ENCODE measurements around the gene ZNF285.
"Not testable (repeated sequence)": the region's sequence is repeated elsewhere in the genome, so short reads cannot be mapped to it uniquely, and the experiment has no call there.

ZNF285 gene

DNA sequence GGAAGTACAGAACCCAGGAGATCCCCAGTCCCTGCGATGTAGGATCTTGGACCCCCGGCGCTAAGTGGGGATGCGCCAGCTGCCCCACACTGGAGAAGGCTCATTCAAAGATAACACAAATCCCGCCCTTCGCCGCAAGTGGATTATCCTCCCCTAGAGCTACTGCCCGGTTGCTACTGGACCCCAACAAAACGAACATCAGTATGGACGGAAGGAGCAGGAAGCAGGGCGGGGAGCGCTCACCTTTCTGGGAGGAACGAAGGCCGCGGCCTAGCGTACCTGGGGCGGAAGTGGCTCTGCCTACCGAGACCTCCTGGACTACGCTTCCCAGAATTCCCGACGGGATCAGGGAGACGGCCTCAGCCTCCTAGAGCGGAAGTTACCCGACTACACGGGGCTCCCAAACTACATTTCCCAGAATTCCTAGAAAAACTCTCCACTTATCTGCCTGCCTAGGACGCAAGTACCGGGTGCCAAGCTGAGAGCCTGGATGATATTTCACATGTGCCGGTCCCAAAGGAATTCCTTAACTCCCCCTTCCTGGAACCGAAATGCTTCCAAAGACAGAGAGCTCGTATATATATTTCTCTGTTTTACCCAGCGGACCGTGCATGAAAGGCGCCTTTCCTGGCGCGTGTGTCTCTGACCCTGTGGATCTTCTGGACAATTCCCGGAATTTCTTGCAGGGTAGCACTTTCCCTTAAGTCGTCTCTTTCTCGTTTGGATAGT is 44.9 kb downstream of the ZNF285 start, which contains the start of gene ZNF112:
Gene ZNF112, minus strand, starts transcription at position 298 of the 729 bp plus-strand sequence. CDS start 16,141 bp downstream, outside the sequence.
- Histone ChIP-seq H3K4me3 (ENCODE audit: low read depth, low read length) (peak within 1 kb of the TSS; percentile 97), H3K36me3 (ENCODE audit: control insufficient read depth, insufficient read depth, low read length) (no peaks in the 10 kb centered on the region), H3K27ac (ENCODE audit: low read depth, low read length) (no peak within 1 kb of the TSS), H3K9ac (ENCODE audit: low read depth, low read length) (peak within 1 kb of the TSS; percentile 69), H3K27me3 (ENCODE audit: control insufficient read depth, insufficient read depth, low read length) (no peaks in the 10 kb centered on the region), H3K4me1 (ENCODE audit: control insufficient read depth, insufficient read depth, low read length) (0 out of 2 replicates have a peak, but pooled peaks cover 4% of the 10 kb centered on the region), H3K9me3 (ENCODE audit: control insufficient read depth, insufficient read depth, low read length) (no peaks in the 10 kb centered on the region; the same call in 1 of the 2 replicates)

- no peak overlapping the region for H3K4me3 ChIP-seq (ENCODE audit: low read depth, low read length)
- peaks cover 54% of the 10 kb centered on the region for H3K9me3 ChIP-seq (ENCODE audit: control insufficient read depth, insufficient read depth, low read length)
- H3K27ac ChIP-seq (ENCODE audit: low read depth, low read length) = no peak overlapping the region
- H3K27me3 ChIP-seq (ENCODE audit: control insufficient read depth, insufficient read depth, low read length) = no peaks in the 10 kb centered on the region
- H3K4me1 ChIP-seq (ENCODE audit: control insufficient read depth, insufficient read depth, low read length) = no peaks in the 10 kb centered on the region
- no peak overlapping the region for H3K9ac ChIP-seq (ENCODE audit: low read depth, low read length)
- no peaks in the 10 kb centered on the region for H3K36me3 ChIP-seq (ENCODE audit: control insufficient read depth, insufficient read depth, low read length)
Observed at GRCh38 chr19:44346556-44346955, 54.9 kb downstream of the ZNF285 start.

DNA sequence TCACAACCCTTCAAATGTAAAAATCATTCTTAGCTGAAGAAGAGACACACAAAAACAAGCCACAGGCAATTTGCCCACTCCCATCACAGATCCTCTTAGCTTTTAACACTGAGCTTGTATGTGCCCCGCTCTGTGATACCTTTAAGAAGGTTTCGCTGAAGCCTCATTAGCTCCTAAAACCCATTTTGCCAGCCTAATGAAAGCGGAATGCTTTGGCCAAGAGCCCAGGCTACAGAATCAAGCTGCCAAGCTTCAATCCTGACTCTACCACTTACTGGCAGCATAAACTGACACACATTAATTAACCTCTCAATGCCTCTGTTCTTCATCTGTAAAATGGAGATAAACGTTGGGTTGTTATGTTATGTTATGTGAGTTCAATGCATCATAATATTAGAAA is 55.4 kb downstream of the ZNF285 start:
- Histone ChIP-seq H3K4me3 (ENCODE audit: low read depth, low read length) (no peak overlapping the region), H3K9me3 (ENCODE audit: control insufficient read depth, insufficient read depth, low read length) (peaks cover 52% of the 10 kb centered on the region), H3K9ac (ENCODE audit: low read depth, low read length) (no peak overlapping the region), H3K36me3 (ENCODE audit: control insufficient read depth, insufficient read depth, low read length) (no peaks in the 10 kb centered on the region), H3K4me1 (ENCODE audit: control insufficient read depth, insufficient read depth, low read length) (no peaks in the 10 kb centered on the region), H3K27me3 (ENCODE audit: control insufficient read depth, insufficient read depth, low read length) (no peaks in the 10 kb centered on the region), H3K27ac (ENCODE audit: low read depth, low read length) (no peak overlapping the region)

DNA sequence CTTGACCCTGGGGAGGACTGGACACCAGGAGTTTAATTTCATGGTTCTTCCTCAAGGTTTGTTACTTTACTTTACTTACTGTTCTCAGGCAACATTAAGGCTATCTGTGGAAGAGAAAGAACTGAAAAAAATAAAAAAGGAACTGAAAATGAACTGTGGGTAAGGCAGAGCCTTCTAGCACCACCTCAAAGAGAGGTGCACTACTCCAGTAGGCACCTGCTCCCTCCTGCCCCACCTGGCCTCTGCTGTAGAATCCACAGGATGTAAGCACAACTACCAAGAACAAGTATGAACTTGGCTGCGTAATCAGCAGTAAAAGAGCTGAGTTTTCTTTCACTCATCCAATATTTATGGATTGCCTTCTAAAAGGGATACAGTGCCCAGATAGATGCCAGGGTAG is 57.2 kb downstream of the ZNF285 start:
- Histone ChIP-seq H3K4me1 (ENCODE audit: control insufficient read depth, insufficient read depth, low read length) (no peaks in the 10 kb centered on the region), H3K9me3 (ENCODE audit: control insufficient read depth, insufficient read depth, low read length) (peaks cover 50% of the 10 kb centered on the region), H3K9ac (ENCODE audit: low read depth, low read length) (no peak overlapping the region), H3K4me3 (ENCODE audit: low read depth, low read length) (no peak overlapping the region), H3K27ac (ENCODE audit: low read depth, low read length) (no peak overlapping the region), H3K27me3 (ENCODE audit: control insufficient read depth, insufficient read depth, low read length) (no peaks in the 10 kb centered on the region), H3K36me3 (ENCODE audit: control insufficient read depth, insufficient read depth, low read length) (peaks cover 6% of the 10 kb centered on the region)

DNA sequence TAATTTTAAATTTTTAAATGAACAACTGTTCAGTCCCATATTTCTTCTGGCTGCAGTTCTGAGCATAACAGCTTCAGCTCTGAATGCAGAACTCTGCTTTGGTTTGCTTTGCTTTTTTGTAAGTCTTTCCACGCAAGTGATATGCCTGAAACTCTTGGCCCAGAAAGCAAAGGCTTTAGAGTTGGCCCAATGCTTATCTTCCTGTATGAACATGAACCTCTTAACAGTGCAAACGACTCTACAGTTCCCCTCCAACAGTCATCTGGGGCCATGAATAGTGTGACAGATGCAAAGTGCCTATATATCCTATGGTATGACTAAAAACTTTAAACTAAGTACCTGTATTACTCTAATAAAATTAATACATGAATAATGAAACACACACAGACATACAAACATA is 59.6 kb downstream of the ZNF285 start:
- no peaks in the 10 kb centered on the region for H3K27me3 ChIP-seq (ENCODE audit: control insufficient read depth, insufficient read depth, low read length)

DNA sequence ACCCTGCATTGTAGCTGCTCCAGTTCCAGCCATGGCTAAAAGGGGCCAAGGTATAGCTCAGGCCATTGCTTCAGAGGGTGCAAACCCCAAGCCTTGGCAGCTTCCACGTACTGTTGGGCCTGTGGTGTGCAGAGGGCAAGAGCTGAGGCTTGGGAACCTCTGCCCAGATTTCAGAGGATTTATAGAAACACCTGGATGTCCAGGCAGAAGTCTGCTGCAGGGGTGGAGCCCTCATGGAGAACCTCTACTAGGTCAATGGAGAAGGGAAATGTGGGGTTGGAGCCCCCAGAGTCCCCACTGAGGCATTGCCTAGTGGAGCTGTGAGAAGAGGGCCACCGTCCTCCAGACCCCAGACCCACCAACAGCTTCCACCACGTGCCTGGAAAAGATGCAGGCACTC is 66.8 kb downstream of the ZNF285 start:
- not testable (repeated sequence) for H3K27ac ChIP-seq (ENCODE audit: low read depth, low read length); H3K4me3 ChIP-seq (ENCODE audit: low read depth, low read length); H3K27me3 ChIP-seq (ENCODE audit: control insufficient read depth, insufficient read depth, low read length); H3K4me1 ChIP-seq (ENCODE audit: control insufficient read depth, insufficient read depth, low read length); H3K9ac ChIP-seq (ENCODE audit: low read depth, low read length)
- Histone ChIP-seq H3K9me3 (ENCODE audit: control insufficient read depth, insufficient read depth, low read length) (peaks cover 93% of the 10 kb centered on the region), H3K36me3 (ENCODE audit: control insufficient read depth, insufficient read depth, low read length) (peaks cover 52% of the 10 kb centered on the region)

More for the DNA sequence above, 59.6 kb downstream of the ZNF285 start:
- H3K9me3 ChIP-seq (ENCODE audit: control insufficient read depth, insufficient read depth, low read length) = peaks cover 57% of the 10 kb centered on the region
- no peaks in the 10 kb centered on the region for H3K4me1 ChIP-seq (ENCODE audit: control insufficient read depth, insufficient read depth, low read length)
- no peak overlapping the region for H3K4me3 ChIP-seq (ENCODE audit: low read depth, low read length)
- peaks cover 17% of the 10 kb centered on the region for H3K36me3 ChIP-seq (ENCODE audit: control insufficient read depth, insufficient read depth, low read length)
- H3K27ac ChIP-seq (ENCODE audit: low read depth, low read length) = no peak overlapping the region
- no peak overlapping the region for H3K9ac ChIP-seq (ENCODE audit: low read depth, low read length)
